Measurements from ENCODE around the gene SRP14.

GRCh38 chr15:40050788-40051470, 11.9 kb upstream of the SRP14 start:
- no peak for TF ChIP-seq POLR2A (IDR thresholded peaks at IDR 0.05)
- TF ChIP-seq, protein P1, sequence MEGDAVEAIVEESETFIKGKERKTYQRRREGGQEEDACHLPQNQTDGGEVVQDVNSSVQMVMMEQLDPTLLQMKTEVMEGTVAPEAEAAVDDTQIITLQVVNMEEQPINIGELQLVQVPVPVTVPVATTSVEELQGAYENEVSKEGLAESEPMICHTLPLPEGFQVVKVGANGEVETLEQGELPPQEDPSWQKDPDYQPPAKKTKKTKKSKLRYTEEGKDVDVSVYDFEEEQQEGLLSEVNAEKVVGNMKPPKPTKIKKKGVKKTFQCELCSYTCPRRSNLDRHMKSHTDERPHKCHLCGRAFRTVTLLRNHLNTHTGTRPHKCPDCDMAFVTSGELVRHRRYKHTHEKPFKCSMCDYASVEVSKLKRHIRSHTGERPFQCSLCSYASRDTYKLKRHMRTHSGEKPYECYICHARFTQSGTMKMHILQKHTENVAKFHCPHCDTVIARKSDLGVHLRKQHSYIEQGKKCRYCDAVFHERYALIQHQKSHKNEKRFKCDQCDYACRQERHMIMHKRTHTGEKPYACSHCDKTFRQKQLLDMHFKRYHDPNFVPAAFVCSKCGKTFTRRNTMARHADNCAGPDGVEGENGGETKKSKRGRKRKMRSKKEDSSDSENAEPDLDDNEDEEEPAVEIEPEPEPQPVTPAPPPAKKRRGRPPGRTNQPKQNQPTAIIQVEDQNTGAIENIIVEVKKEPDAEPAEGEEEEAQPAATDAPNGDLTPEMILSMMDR (IDR thresholded peaks at IDR 0.05) = no peak
